Mucosa of descending colon (tissue), 3 donors: Measurements from ENCODE around the gene EYA4. TPM values are rescaled to one million over a fixed set of nuclear protein-coding genes. Genes with fewer than 3 reads are reported as not detected.

Source experiments
- ATAC-seq: fragments of 200-7000 bp; cut with Tn5 transposase; one replicate; pipeline ENCODE4 v1.9.1; 2020; ENCODE audit warnings: mild to moderate bottlenecking, moderate library complexity
- DNase-seq, 3 donors: peaks; one replicate each; pipeline ENCODE4 v3.0.0-alpha.2; 2020
- H3K36me3 ChIP-seq: fragments of 200-600 bp; one replicate; pipeline ENCODE4 v1.8.0; 2021; ENCODE audit warnings: low read depth, mild to moderate bottlenecking
- H3K4me1 ChIP-seq: fragments of 200-600 bp; one replicate; pipeline ENCODE4 v1.8.0; 2021; ENCODE audit warnings: low read depth, mild to moderate bottlenecking
- H3K4me3 ChIP-seq: fragments of 200-600 bp; one replicate; pipeline ENCODE4 v1.8.0; 2021; ENCODE audit warnings: mild to moderate bottlenecking
- H3K9me3 ChIP-seq: fragments of 200-600 bp; one replicate; pipeline ENCODE4 v1.8.0; 2021; ENCODE audit warnings: mild to moderate bottlenecking
- CTCF ChIP-seq: fragments of 200-600 bp; IDR thresholded peaks from one replicate; pipeline ENCODE4 v1.8.0; 2022; ENCODE audit warnings: antibody characterized with exemption, mild to moderate bottlenecking
- intact Hi-C, 2 donors: fragments of 100-400 bp; cut with DNase I in 1 of 2; cut with micrococcal nuclease in 1 of 2; formaldehyde crosslinking; loops; one replicate each; pipeline versions ENCODE4 v1.11.0 to v1.11.1; 2022; cut with DNase I, micrococcal nuclease
- total RNA-seq, 3 donors: library from RNA; stranded (reverse); fragmentation: NEBNext Ultra II Directional in 2 of 3; extraction: Animal tissue kit (Norgen Biotek cat#: 25700) in 2 of 3; gene quantifications; one replicate each; pipeline versions ENCODE4 v1.2.1 to v1.2.4, GENCODE V29; 2021 to 2023
- donor health status: DM: no; HTN: no; CAD: no; lungs with moderate emphysema.
- donor health status: DM: no; HTN: no; CAD: no.
- donor health status: DM: no; HTN: yes; CAD: no.

Gene EYA4
- total RNA-seq, 3 donors from 2014 or later: 0.41 to 0.66 TPM; not detected in 1

GRCh38 chr6:133265066-133265465 lies 23.9 kb downstream of the EYA4 start:
- intact Hi-C loops: no loop called here

DNA sequence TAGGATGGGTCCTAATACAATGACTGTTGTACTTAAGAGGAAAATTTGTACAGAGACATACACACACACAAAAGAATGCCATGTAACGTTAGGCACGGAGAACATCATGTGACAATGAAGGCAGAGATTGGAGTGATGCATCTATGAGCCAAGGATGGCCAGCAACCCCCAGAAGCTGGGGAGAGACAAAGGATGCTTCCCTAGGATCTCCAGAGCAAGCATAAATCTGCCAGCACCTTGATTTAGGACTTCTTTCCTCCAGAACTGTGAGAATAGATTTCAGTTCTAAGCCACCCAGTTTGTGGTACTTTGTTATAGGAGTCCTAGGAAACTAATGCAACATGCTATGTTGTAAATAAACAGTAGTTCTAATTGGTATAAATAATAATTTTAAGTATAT lies 25.0 kb downstream of the EYA4 start:
- Histone ChIP-seq H3K9me3 (no peaks in the 10 kb centered on the region), H3K4me3 (no peak overlapping the region), H3K4me1 (no peaks in the 10 kb centered on the region), H3K36me3 (no peaks in the 10 kb centered on the region)
- intact Hi-C loops: no loop called here
- no peak for TF ChIP-seq CTCF
- DNase-seq (no peak), ATAC-seq (no peak)

More at GRCh38 chr6:133265066-133265465, 23.9 kb downstream of the EYA4 start:
- DNase-seq (no peak), ATAC-seq (no peak)
- TF ChIP-seq CTCF: no peak
- Histone ChIP-seq H3K36me3 (no peaks in the 10 kb centered on the region), H3K9me3 (no peaks in the 10 kb centered on the region), H3K4me1 (no peaks in the 10 kb centered on the region), H3K4me3 (no peak overlapping the region)

DNA sequence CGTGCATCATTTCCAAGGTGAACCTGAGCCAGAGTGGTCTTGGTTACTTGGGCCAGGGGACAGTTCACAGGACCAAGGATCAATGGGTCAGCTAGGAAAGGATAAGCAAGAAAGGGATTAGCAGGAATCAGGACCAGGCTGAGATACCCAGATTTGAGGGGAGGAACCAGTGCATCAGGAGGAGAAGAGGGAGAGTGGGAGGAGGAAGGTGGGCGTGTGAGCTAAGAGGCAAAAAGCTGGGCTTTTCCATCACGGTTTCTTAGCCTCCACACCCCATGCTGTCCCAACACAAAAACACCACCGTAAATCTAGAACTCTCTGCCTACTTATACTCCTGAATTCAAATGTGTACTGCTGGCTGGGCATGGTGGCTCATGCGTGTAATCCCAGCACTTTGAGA lies 27.5 kb downstream of the EYA4 start:
- H3K36me3 ChIP-seq: no peaks in the 10 kb centered on the region
- no peak overlapping the region for H3K4me3 ChIP-seq
- intact Hi-C loops: no loop called here
- H3K9me3 ChIP-seq: peaks cover 3% of the 10 kb centered on the region
- H3K4me1 ChIP-seq: no peaks in the 10 kb centered on the region
- ATAC-seq: no peak
- no peak for DNase-seq
- no peak for TF ChIP-seq CTCF

DNA sequence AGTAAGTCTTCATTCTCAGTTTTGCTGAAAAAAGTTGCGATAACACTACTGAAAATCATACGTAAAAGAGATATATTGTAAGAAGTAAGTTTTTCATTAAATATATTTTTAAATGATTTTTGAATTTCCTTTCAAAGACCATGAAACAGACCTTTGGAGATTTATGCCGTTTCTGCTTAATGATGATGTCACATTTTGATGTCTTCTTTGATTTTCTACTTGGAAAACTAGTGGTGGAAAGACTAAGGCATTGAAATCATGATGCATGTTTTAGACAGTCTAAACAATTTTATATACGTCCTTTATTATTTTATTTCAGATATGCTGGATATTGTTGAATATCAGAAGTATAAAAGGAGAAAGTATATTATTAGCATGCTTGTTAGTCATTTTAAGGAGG lies 33.7 kb downstream of the EYA4 start:
- intact Hi-C loops: no loop called here
- H3K36me3 ChIP-seq: no peaks in the 10 kb centered on the region
- no peaks in the 10 kb centered on the region for H3K4me1 ChIP-seq
- peaks cover 3% of the 10 kb centered on the region for H3K9me3 ChIP-seq
- TF ChIP-seq CTCF: no peak
- ATAC-seq (no peak), DNase-seq (no peak)
- no peak overlapping the region for H3K4me3 ChIP-seq

- intact Hi-C loops: no loop called here
- ATAC-seq (no peak), DNase-seq (no peak)
- Histone ChIP-seq H3K4me3 (no peak overlapping the region), H3K4me1 (no peaks in the 10 kb centered on the region), H3K36me3 (no peaks in the 10 kb centered on the region), H3K9me3 (peaks cover 3% of the 10 kb centered on the region)
- TF ChIP-seq CTCF: no peak
Measured at GRCh38 chr6:133275213-133275612, 34.1 kb downstream of the EYA4 start.

- no peaks in the 10 kb centered on the region for H3K36me3 ChIP-seq
- DNase-seq (no peak), ATAC-seq (no peak)
- intact Hi-C loops: no loop called here
- no peak overlapping the region for H3K4me3 ChIP-seq
- peaks cover 3% of the 10 kb centered on the region for H3K9me3 ChIP-seq
- H3K4me1 ChIP-seq: no peaks in the 10 kb centered on the region
- TF ChIP-seq CTCF: no peak
Measured at GRCh38 chr6:133277228-133277899, 36.2 kb downstream of the EYA4 start.
